Measurements from ENCODE around the gene AXIN1.

DNA sequence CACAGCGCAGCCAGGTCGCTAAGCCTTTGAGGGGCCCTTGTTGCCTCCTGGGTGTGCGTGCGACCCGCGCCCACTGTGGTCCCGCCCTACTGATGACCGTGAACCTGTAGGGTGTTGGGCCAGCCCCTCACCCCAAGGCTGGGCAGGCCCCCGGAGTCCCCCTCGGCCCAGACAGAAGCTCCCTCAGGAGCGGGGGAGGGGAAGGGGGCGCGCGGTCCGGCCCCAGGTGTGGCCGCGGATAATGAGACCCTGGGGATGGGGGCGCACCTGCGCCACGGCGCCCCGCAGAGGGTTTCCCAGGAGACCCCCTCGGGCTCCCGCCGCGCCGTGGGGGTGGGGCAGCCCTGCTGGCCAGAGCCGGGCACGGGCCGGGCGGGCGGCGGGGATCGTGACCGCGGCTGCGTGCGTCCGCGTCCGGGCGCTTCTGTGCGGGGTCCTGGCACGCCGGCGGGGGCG lies 72.5 kb downstream of the AXIN1 start:
- TF ChIP-seq, protein P1, sequence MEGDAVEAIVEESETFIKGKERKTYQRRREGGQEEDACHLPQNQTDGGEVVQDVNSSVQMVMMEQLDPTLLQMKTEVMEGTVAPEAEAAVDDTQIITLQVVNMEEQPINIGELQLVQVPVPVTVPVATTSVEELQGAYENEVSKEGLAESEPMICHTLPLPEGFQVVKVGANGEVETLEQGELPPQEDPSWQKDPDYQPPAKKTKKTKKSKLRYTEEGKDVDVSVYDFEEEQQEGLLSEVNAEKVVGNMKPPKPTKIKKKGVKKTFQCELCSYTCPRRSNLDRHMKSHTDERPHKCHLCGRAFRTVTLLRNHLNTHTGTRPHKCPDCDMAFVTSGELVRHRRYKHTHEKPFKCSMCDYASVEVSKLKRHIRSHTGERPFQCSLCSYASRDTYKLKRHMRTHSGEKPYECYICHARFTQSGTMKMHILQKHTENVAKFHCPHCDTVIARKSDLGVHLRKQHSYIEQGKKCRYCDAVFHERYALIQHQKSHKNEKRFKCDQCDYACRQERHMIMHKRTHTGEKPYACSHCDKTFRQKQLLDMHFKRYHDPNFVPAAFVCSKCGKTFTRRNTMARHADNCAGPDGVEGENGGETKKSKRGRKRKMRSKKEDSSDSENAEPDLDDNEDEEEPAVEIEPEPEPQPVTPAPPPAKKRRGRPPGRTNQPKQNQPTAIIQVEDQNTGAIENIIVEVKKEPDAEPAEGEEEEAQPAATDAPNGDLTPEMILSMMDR (IDR thresholded peaks at IDR 0.05; ENCODE audit: insufficient read depth, low read depth, low read length), result no peak
- peak; percentile 66 for TF ChIP-seq EZH2 (IDR thresholded peaks at IDR 0.05; ENCODE audit: insufficient read depth, low read length)
